ENCODE results near the gene PRRT4. TPM values are rescaled to one million over a fixed set of nuclear protein-coding genes. Genes with fewer than 3 reads are reported as not detected.

Gene PRRT4
- total and polyA plus RNA-seq, 4 donors, result 0.13 to 0.14 TPM; not detected in 2

GRCh38 chr7:128303133-128303532, 58.4 kb downstream of the PRRT4 start:
- Histone ChIP-seq H3K27ac (ENCODE audit: low read depth in 1 of 2, low read length in 2 of 2) (no peak overlapping the region), H3K9me3 (ENCODE audit: control insufficient read depth in 4 of 4, low read length in 3 of 4) (no peaks in the 10 kb centered on the region), H3K9ac (ENCODE audit: low read depth in 1 of 2, low read length in 2 of 2) (no peak overlapping the region), H3K27me3 (ENCODE audit: control insufficient read depth in 4 of 4, insufficient read depth in 4 of 4, low read length in 3 of 4) (no peaks in the 10 kb centered on the region), H3K4me3 (ENCODE audit: low read depth in 1 of 3, low read length in 3 of 3) (no peak overlapping the region), H3K4me1 (ENCODE audit: control insufficient read depth in 4 of 4, insufficient read depth in 4 of 4, low read length in 3 of 4) (no peaks in the 10 kb centered on the region), H3K36me3 (ENCODE audit: control insufficient read depth in 4 of 4, insufficient read depth in 3 of 4, low read depth in 1 of 4, low read length in 3 of 4) (peaks cover 0 to 43% (median 18%) of the 10 kb centered on the region in 4 donors)
- TF ChIP-seq JUND (IDR thresholded peaks at IDR 0.05) (no peak), FOXA1 (IDR thresholded peaks at IDR 0.05) (no peak), GABPA (IDR thresholded peaks at IDR 0.05 in 1 of 2, conservative IDR thresholded peaks at IDR 0.05 in 1 of 2) (no peak), HNF4A (conservative IDR thresholded peaks at IDR 0.05) (no peak), MAX (IDR thresholded peaks at IDR 0.05) (no peak), EGR1 (IDR thresholded peaks at IDR 0.05; ENCODE audit: low read depth in 2 of 2) (no peak), RAD21 (IDR thresholded peaks at IDR 0.05) (no peak)
- TF ChIP-seq, protein P1, sequence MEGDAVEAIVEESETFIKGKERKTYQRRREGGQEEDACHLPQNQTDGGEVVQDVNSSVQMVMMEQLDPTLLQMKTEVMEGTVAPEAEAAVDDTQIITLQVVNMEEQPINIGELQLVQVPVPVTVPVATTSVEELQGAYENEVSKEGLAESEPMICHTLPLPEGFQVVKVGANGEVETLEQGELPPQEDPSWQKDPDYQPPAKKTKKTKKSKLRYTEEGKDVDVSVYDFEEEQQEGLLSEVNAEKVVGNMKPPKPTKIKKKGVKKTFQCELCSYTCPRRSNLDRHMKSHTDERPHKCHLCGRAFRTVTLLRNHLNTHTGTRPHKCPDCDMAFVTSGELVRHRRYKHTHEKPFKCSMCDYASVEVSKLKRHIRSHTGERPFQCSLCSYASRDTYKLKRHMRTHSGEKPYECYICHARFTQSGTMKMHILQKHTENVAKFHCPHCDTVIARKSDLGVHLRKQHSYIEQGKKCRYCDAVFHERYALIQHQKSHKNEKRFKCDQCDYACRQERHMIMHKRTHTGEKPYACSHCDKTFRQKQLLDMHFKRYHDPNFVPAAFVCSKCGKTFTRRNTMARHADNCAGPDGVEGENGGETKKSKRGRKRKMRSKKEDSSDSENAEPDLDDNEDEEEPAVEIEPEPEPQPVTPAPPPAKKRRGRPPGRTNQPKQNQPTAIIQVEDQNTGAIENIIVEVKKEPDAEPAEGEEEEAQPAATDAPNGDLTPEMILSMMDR (IDR thresholded peaks at IDR 0.05; ENCODE audit: low read depth, low read length, missing input control), result no peak
- 94% methylated on average over 2 of the region's 2 CpGs for WGBS
- no peak for DNase-seq (ENCODE audit: low spot score)

- Histone ChIP-seq H3K36me3 (ENCODE audit: control insufficient read depth in 4 of 4, insufficient read depth in 3 of 4, low read depth in 1 of 4, low read length in 3 of 4) (peaks cover 0 to 34% (median 12%) of the 10 kb centered on the region in 4 donors), H3K4me3 (ENCODE audit: low read depth in 1 of 3, low read length in 3 of 3) (no peak overlapping the region), H3K27ac (ENCODE audit: low read depth in 1 of 2, low read length in 2 of 2) (no peak overlapping the region), H3K9ac (ENCODE audit: low read depth in 1 of 2, low read length in 2 of 2) (no peak overlapping the region), H3K27me3 (ENCODE audit: control insufficient read depth in 4 of 4, insufficient read depth in 4 of 4, low read length in 3 of 4) (no peaks in the 10 kb centered on the region), H3K9me3 (ENCODE audit: control insufficient read depth in 4 of 4, low read length in 3 of 4) (no peaks in the 10 kb centered on the region), H3K4me1 (ENCODE audit: control insufficient read depth in 4 of 4, insufficient read depth in 4 of 4, low read length in 3 of 4) (no peaks in the 10 kb centered on the region)
- 75% methylated on average over 10 of the region's 10 CpGs for whole genome bisulfite sequencing
- no peak for DNase-seq (ENCODE audit: low spot score)
- no peak for TF ChIP-seq ZBTB33 (IDR thresholded peaks at IDR 0.05)
- TF ChIP-seq FOXA2 (IDR thresholded peaks at IDR 0.05), result no peak
- TF ChIP-seq TAF1 (conservative IDR thresholded peaks at IDR 0.05), result no peak
- TF ChIP-seq, protein P2, sequence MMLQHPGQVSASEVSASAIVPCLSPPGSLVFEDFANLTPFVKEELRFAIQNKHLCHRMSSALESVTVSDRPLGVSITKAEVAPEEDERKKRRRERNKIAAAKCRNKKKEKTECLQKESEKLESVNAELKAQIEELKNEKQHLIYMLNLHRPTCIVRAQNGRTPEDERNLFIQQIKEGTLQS (IDR thresholded peaks at IDR 0.05), result no peak
- TF ChIP-seq, protein P3, sequence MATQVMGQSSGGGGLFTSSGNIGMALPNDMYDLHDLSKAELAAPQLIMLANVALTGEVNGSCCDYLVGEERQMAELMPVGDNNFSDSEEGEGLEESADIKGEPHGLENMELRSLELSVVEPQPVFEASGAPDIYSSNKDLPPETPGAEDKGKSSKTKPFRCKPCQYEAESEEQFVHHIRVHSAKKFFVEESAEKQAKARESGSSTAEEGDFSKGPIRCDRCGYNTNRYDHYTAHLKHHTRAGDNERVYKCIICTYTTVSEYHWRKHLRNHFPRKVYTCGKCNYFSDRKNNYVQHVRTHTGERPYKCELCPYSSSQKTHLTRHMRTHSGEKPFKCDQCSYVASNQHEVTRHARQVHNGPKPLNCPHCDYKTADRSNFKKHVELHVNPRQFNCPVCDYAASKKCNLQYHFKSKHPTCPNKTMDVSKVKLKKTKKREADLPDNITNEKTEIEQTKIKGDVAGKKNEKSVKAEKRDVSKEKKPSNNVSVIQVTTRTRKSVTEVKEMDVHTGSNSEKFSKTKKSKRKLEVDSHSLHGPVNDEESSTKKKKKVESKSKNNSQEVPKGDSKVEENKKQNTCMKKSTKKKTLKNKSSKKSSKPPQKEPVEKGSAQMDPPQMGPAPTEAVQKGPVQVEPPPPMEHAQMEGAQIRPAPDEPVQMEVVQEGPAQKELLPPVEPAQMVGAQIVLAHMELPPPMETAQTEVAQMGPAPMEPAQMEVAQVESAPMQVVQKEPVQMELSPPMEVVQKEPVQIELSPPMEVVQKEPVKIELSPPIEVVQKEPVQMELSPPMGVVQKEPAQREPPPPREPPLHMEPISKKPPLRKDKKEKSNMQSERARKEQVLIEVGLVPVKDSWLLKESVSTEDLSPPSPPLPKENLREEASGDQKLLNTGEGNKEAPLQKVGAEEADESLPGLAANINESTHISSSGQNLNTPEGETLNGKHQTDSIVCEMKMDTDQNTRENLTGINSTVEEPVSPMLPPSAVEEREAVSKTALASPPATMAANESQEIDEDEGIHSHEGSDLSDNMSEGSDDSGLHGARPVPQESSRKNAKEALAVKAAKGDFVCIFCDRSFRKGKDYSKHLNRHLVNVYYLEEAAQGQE (IDR thresholded peaks at IDR 0.05), result no peak
- TF ChIP-seq RXRA (IDR thresholded peaks at IDR 0.05), result no peak
- TF ChIP-seq FOXA1 (IDR thresholded peaks at IDR 0.05), result no peak
- no peak for TF ChIP-seq HNF4G (IDR thresholded peaks at IDR 0.05)
- TF ChIP-seq, protein P1 (IDR thresholded peaks at IDR 0.05; ENCODE audit: low read depth, low read length, missing input control), result no peak
- TF ChIP-seq JUND (IDR thresholded peaks at IDR 0.05), result no peak
- TF ChIP-seq NR2F2 (IDR thresholded peaks at IDR 0.05), result no peak
- no peak for TF ChIP-seq EGR1 (IDR thresholded peaks at IDR 0.05; ENCODE audit: low read depth in 2 of 2)
- no peak for TF ChIP-seq RAD21 (IDR thresholded peaks at IDR 0.05)
- TF ChIP-seq SP1 (IDR thresholded peaks at IDR 0.05), result no peak
- TF ChIP-seq HNF4A (conservative IDR thresholded peaks at IDR 0.05), result no peak
- TF ChIP-seq GABPA (IDR thresholded peaks at IDR 0.05 in 1 of 2, conservative IDR thresholded peaks at IDR 0.05 in 1 of 2), result no peak
- no peak for TF ChIP-seq YY1 (IDR thresholded peaks at IDR 0.05)
- no peak for TF ChIP-seq MAX (IDR thresholded peaks at IDR 0.05)
Measured at GRCh38 chr7:128302139-128302538, 59.4 kb downstream of the PRRT4 start.

All from liver (tissue), 9 donors.